ENCODE results near the gene C6orf163. TPM values are rescaled to one million over a fixed set of nuclear protein-coding genes. Genes with fewer than 3 reads are reported as not detected.

Gene C6orf163
- total RNA-seq, 1 experiment from 2014 or later, result 1.5 TPM

GRCh38 chr6:87333591-87334181, 10.9 kb upstream of the C6orf163 start:
- Histone ChIP-seq H3K9ac (ENCODE audit: low read length) (no peak overlapping the region), H3K36me3 (ENCODE audit: control insufficient read depth in 1 of 2, insufficient read depth in 2 of 2, low read length in 2 of 2) (no peaks in the 10 kb centered on the region), H4K20me1 (ENCODE audit: insufficient read depth) (0 out of 2 replicates have a peak, but pooled peaks cover 3% of the 10 kb centered on the region), H3K27me3 (ENCODE audit: insufficient read depth, low read length) (no peaks in the 10 kb centered on the region), H3K27ac (ENCODE audit: low read depth, low read length) (no peak overlapping the region), H3K79me2 (ENCODE audit: insufficient read depth, low read length) (peaks cover 13% of the 10 kb centered on the region; the same call in 1 of the 2 replicates), H2AFZ (ENCODE audit: low read depth, low read length, poor library complexity, severe bottlenecking) (no peak overlapping the region), H3K4me3 (replicated peaks in 1 of 2; ENCODE audit: low read depth in 1 of 2, low read length in 2 of 2) (no peak overlapping the region), H3K4me1 (ENCODE audit: control insufficient read depth in 1 of 2, insufficient read depth in 2 of 2, low read length in 2 of 2) (no peaks in the 10 kb centered on the region), H3K9me3 (ENCODE audit: control insufficient read depth in 1 of 2, insufficient read depth in 1 of 2, low read depth in 1 of 2, low read length in 2 of 2) (no peaks in the 10 kb centered on the region), H3K4me2 (ENCODE audit: low read length) (no peak overlapping the region), H3K9me2 (ENCODE audit: insufficient read depth) (no peaks in the 10 kb centered on the region)
- ChIA-PET RAD21 (ENCODE audit: low non-redundant PET in 1 of 2, low total read pairs in 2 of 2, uncharacterized antibody in 2 of 2, unreplicated experiment in 2 of 2) (no interaction called here), CTCF (no interaction called here), POLR2A (no interaction called here)
- no TSS peak for BruUV-seq (replicated peaks)
- intact Hi-C loops (cut with micrococcal nuclease), result no loop called here
- DNase-seq (ENCODE audit: low read depth, low spot score) (no peak), ATAC-seq (no peak)
- no peak for TF ChIP-seq ATF3 (IDR thresholded peaks at IDR 0.05)
- no peak for TF ChIP-seq RAD21 (IDR thresholded peaks at IDR 0.05; ENCODE audit: low read depth)
- no peak for TF ChIP-seq POLR2A (IDR thresholded peaks at IDR 0.05; ENCODE audit: borderline replicate concordance, extremely low read depth, insufficient read depth, insufficient read length)
- TF ChIP-seq CTCF (IDR thresholded peaks at IDR 0.05 in 2 of 3, conservative IDR thresholded peaks at IDR 0.05 in 1 of 3; ENCODE audit: borderline replicate concordance in 1 of 3, insufficient read depth in 1 of 3, low read depth in 2 of 3, low read length in 2 of 3), result no peak
- TF ChIP-seq ZNF274 (IDR thresholded peaks at IDR 0.05; ENCODE audit: low read depth, low read length), result no peak
- TF ChIP-seq ZFX (IDR thresholded peaks at IDR 0.05), result no peak
- no peak for TF ChIP-seq YY1 (IDR thresholded peaks at IDR 0.05; ENCODE audit: extremely low read depth, insufficient replicate concordance, low read depth, low read length)
- no peak for TF ChIP-seq EZH2 (IDR thresholded peaks at IDR 0.05)
- no peak for TF ChIP-seq EGR1 (IDR thresholded peaks at IDR 0.05; ENCODE audit: low read depth)
- TF ChIP-seq SP1 (IDR thresholded peaks at IDR 0.05; ENCODE audit: low read depth), result no peak
